ENCODE measurements around the gene PRKCA. TPM values are rescaled to one million over a fixed set of nuclear protein-coding genes. Genes with fewer than 3 reads are reported as not detected.
A peak's percentile ranks its signal among the peaks of the same experiment; 100 is the strongest.

Gene PRKCA
- total and polyA plus RNA-seq, 2 of the 13 experiments (the other 11 are each of a cell fraction or from before 2014, with no cell fraction given), result 18.5 to 21.5 TPM

DNA sequence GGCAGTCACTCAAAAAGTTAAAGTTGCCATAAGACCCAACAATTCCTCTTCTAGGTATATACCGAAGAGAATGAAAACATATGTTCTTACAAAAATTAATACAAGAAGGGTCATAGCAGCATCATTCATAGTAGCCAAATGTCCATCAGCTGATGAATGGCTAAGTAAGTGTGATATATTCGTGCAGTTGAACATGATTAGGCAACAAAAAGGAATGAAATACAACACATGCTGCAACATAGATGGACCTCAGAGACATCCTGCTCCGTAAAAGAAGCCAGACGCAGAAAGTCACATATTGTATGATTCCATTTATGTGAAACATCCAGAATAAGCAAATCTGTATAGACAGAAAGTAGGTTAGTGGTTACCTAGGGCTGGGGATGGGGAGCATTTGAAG, 303.1 kb downstream of the PRKCA start (continued):
- no peak for TF ChIP-seq ZNF597 (CRISPR knock-in tag; IDR thresholded peaks at IDR 0.05)
- TF ChIP-seq NPAS2 (CRISPR knock-in tag; IDR thresholded peaks at IDR 0.05; ENCODE audit: borderline replicate concordance), result no peak
- no peak for TF ChIP-seq ZNF44 (CRISPR knock-in tag; IDR thresholded peaks at IDR 0.05)
- TF ChIP-seq ZNF343 (CRISPR knock-in tag; IDR thresholded peaks at IDR 0.05), result no peak
- TF ChIP-seq HNRNPUL1 (IDR thresholded peaks at IDR 0.05; ENCODE audit: low read depth, low read length), result no peak
- no peak for TF ChIP-seq HDAC2 (CRISPR knock-in tag; IDR thresholded peaks at IDR 0.05)
- TF ChIP-seq, protein P1, sequence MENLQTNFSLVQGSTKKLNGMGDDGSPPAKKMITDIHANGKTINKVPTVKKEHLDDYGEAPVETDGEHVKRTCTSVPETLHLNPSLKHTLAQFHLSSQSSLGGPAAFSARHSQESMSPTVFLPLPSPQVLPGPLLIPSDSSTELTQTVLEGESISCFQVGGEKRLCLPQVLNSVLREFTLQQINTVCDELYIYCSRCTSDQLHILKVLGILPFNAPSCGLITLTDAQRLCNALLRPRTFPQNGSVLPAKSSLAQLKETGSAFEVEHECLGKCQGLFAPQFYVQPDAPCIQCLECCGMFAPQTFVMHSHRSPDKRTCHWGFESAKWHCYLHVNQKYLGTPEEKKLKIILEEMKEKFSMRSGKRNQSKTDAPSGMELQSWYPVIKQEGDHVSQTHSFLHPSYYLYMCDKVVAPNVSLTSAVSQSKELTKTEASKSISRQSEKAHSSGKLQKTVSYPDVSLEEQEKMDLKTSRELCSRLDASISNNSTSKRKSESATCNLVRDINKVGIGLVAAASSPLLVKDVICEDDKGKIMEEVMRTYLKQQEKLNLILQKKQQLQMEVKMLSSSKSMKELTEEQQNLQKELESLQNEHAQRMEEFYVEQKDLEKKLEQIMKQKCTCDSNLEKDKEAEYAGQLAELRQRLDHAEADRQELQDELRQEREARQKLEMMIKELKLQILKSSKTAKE (CRISPR knock-in tag; IDR thresholded peaks at IDR 0.05; ENCODE audit: borderline replicate concordance), result no peak
- no peak for TF ChIP-seq GZF1 (CRISPR knock-in tag; IDR thresholded peaks at IDR 0.05)
- TF ChIP-seq POLR2AphosphoS2 (IDR thresholded peaks at IDR 0.05; ENCODE audit: low read depth, low read length), result no peak

DNA sequence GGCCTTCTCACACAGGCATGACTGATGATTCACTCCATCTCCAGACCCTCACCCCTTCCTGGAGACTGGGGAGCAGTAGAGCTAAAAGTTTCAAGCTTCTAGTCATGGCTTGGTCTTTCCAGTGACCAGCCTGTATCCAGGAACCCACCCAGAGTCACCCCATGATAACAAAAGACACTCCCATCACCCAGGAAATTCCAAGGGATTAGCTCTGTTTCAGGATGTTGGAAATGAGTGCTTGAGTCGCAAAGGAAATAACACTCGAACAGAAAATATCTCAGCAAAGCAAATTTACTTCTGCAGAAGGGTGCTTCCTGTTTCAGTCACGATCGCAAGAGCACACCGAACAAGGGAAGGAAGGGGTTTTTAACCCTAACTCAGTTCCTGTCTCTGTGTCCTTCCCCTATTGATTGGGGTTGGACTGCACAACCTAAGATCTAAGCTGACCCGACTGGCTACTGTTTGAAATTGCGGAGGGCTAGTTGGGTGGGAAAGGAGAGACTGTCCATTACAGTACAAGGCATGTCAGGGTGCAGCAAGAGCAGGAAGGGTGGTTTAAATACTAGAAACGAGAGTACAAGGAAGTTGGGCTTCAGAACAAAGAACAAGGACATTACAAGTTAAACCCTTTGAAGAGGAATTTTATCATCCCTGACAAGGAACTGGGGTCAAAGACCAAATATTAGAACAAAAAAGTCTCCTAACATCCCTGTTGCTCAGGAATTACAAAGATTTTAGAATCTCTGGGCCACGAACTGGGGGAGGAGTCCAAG, 308.1 kb downstream of the PRKCA start:
- Histone ChIP-seq H3K9me3 (ENCODE audit: low read length) (no peaks in the 10 kb centered on the region), H3K79me2 (ENCODE audit: insufficient read depth, low read length) (no peaks in the 10 kb centered on the region), H3K27me3 (ENCODE audit: control insufficient read depth in 1 of 2, insufficient read depth in 2 of 2, low read length in 2 of 2) (no peaks in the 10 kb centered on the region), H3K4me3 (replicated peaks in 1 of 3; ENCODE audit: insufficient read depth in 1 of 3, low read depth in 2 of 3, low read length in 3 of 3) (no peak overlapping the region), H3K4me2 (ENCODE audit: low read depth, low read length) (no peak overlapping the region), H3K36me3 (replicated peaks in 1 of 2; ENCODE audit: control insufficient read depth in 1 of 2, insufficient read depth in 2 of 2, low read length in 2 of 2) (peaks cover 0 to 2% of the 10 kb centered on the region in 2 experiments; a peak in 1 of 5 replicates), H4K20me1 (ENCODE audit: insufficient read depth, low read length) (no peaks in the 10 kb centered on the region), H2AFZ (ENCODE audit: low read length) (no peak overlapping the region), H3K9ac (ENCODE audit: insufficient read depth, low read depth, low read length) (no peak overlapping the region), H3K4me1 (ENCODE audit: insufficient read depth, low read length) (peaks cover 16% of the 10 kb centered on the region), H3K27ac (ENCODE audit: extremely low read length, insufficient read depth, low read length) (no peak overlapping the region)
- ATAC-seq (peak; percentile 53; the same call in 2 of the 3 replicates), FAIRE-seq (no peak), DNase-seq (ENCODE audit: low spot score) (peak; percentile 14)
- BruUV-seq (replicated peaks), result no TSS peak
- 81% methylated on average over 9 of the region's 9 CpGs for WGBS (ENCODE audit: low lambda C conversion rate)
- CTCF ChIA-PET (ENCODE audit: low intra/inter-chr PET ratio, low total read pairs), result no interaction called here
- POLR2A ChIA-PET, result no interaction called here
- intact Hi-C loops (cut with micrococcal nuclease; ENCODE audit: unreplicated experiment) (no loop called here), in situ Hi-C loops (cut with HindIII; ENCODE audit: extremely low pct_ligation_motif_present, low pct_unique_long_range_greater_than_20kb) (no loop called here)
- TF ChIP-seq HDAC1 (CRISPR knock-in tag; IDR thresholded peaks at IDR 0.05) (0 out of 2 replicates have a peak, but pooled peaks have one; percentile 21), MED13 (CRISPR knock-in tag; IDR thresholded peaks at IDR 0.05) (no peak), ETV5 (CRISPR knock-in tag; IDR thresholded peaks at IDR 0.05; ENCODE audit: borderline replicate concordance) (peak; percentile 39; the same call in 1 of the 2 replicates), CREM (IDR thresholded peaks at IDR 0.05) (peak; percentile 12; the same call in 1 of the 2 replicates), CREM (CRISPR knock-in tag; IDR thresholded peaks at IDR 0.05) (no peak)
- TF ChIP-seq, protein P2, sequence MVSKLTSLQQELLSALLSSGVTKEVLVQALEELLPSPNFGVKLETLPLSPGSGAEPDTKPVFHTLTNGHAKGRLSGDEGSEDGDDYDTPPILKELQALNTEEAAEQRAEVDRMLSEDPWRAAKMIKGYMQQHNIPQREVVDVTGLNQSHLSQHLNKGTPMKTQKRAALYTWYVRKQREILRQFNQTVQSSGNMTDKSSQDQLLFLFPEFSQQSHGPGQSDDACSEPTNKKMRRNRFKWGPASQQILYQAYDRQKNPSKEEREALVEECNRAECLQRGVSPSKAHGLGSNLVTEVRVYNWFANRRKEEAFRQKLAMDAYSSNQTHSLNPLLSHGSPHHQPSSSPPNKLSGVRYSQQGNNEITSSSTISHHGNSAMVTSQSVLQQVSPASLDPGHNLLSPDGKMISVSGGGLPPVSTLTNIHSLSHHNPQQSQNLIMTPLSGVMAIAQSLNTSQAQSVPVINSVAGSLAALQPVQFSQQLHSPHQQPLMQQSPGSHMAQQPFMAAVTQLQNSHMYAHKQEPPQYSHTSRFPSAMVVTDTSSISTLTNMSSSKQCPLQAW (CRISPR knock-in tag; IDR thresholded peaks at IDR 0.05), result no peak

All from HepG2 (cell line).